ENCODE measurements around the gene DCLK2.

DCLK2 gene

GRCh38 chr4:150079081-150079581 is 886 bp downstream of the DCLK2 start (continued):
- TF ChIP-seq OVOL3 (tag by site-specific recombination; IDR thresholded peaks at IDR 0.05) (no peak; the same call in 1 of the 2 replicates), ZNF544 (tag by site-specific recombination; IDR thresholded peaks at IDR 0.05) (no peak), KLF1 (tag by site-specific recombination; IDR thresholded peaks at IDR 0.05) (no peak), ZNF596 (tag by site-specific recombination; IDR thresholded peaks at IDR 0.05) (no peak), TCF7L2 (IDR thresholded peaks at IDR 0.05; ENCODE audit: borderline replicate concordance, low read depth, low read length) (no peak), ZNF621 (tag by site-specific recombination; IDR thresholded peaks at IDR 0.05) (no peak), ZNF843 (tag by site-specific recombination; IDR thresholded peaks at IDR 0.05) (no peak), KLF10 (tag by site-specific recombination; IDR thresholded peaks at IDR 0.05) (no peak), CTCF (tag by site-specific recombination; IDR thresholded peaks at IDR 0.05) (0 out of 2 replicates have a peak, but pooled peaks have one; percentile 10), ZBTB44 (tag by site-specific recombination; IDR thresholded peaks at IDR 0.05) (no peak), MZF1 (tag by site-specific recombination; IDR thresholded peaks at IDR 0.05; ENCODE audit: borderline replicate concordance) (no peak), ZNF157 (tag by site-specific recombination; IDR thresholded peaks at IDR 0.05) (no peak), ZNF558 (tag by site-specific recombination; IDR thresholded peaks at IDR 0.05) (no peak), ZNF214 (tag by site-specific recombination; IDR thresholded peaks at IDR 0.05; ENCODE audit: borderline replicate concordance) (no peak), KLF8 (tag by site-specific recombination; IDR thresholded peaks at IDR 0.05) (no peak), ZEB2 (tag by site-specific recombination; IDR thresholded peaks at IDR 0.05) (peak; percentile 62), ZNF223 (tag by site-specific recombination; IDR thresholded peaks at IDR 0.05) (no peak), KLF16 (tag by site-specific recombination; IDR thresholded peaks at IDR 0.05) (no peak), ZNF37A (tag by site-specific recombination; IDR thresholded peaks at IDR 0.05) (no peak), ZFP3 (tag by site-specific recombination; IDR thresholded peaks at IDR 0.05; ENCODE audit: low read depth) (no peak), OSR2 (tag by site-specific recombination; IDR thresholded peaks at IDR 0.05) (peak; percentile 45; the same call in 1 of the 2 replicates), ZNF324 (tag by site-specific recombination; IDR thresholded peaks at IDR 0.05) (no peak), ZNF112 (tag by site-specific recombination; IDR thresholded peaks at IDR 0.05) (no peak), ZNF19 (tag by site-specific recombination; IDR thresholded peaks at IDR 0.05; ENCODE audit: low read depth) (no peak), AEBP2 (tag by site-specific recombination; IDR thresholded peaks at IDR 0.05; ENCODE audit: borderline replicate concordance) (no peak), RBAK (tag by site-specific recombination; IDR thresholded peaks at IDR 0.05) (no peak), YY2 (tag by site-specific recombination; IDR thresholded peaks at IDR 0.05) (no peak), ZNF785 (tag by site-specific recombination; IDR thresholded peaks at IDR 0.05) (no peak), SP3 (tag by site-specific recombination; IDR thresholded peaks at IDR 0.05) (no peak), ZSCAN23 (tag by site-specific recombination; IDR thresholded peaks at IDR 0.05) (no peak), ZNF394 (tag by site-specific recombination; IDR thresholded peaks at IDR 0.05; ENCODE audit: borderline replicate concordance) (no peak)
- TF ChIP-seq, protein P1, sequence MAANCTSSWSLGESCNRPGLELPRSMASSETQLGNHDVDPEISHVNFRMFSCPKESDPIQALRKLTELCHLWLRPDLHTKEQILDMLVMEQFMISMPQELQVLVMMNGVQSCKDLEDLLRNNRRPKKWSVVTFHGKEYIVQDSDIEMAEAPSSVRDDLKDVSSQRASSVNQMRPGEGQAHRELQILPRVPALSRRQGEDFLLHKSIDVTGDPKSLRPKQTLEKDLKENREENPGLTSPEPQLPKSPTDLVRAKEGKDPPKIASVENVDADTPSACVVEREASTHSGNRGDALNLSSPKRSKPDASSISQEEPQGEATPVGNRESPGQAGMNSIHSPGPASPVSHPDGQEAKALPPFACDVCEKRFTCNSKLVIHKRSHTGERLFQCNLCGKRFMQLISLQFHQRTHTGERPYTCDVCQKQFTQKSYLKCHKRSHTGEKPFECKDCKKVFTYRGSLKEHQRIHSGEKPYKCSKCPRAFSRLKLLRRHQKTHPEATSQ (tag by site-specific recombination; IDR thresholded peaks at IDR 0.05) = no peak
- TF ChIP-seq, protein P2, sequence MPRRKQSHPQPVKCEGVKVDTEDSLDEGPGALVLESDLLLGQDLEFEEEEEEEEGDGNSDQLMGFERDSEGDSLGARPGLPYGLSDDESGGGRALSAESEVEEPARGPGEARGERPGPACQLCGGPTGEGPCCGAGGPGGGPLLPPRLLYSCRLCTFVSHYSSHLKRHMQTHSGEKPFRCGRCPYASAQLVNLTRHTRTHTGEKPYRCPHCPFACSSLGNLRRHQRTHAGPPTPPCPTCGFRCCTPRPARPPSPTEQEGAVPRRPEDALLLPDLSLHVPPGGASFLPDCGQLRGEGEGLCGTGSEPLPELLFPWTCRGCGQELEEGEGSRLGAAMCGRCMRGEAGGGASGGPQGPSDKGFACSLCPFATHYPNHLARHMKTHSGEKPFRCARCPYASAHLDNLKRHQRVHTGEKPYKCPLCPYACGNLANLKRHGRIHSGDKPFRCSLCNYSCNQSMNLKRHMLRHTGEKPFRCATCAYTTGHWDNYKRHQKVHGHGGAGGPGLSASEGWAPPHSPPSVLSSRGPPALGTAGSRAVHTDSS (tag by site-specific recombination; IDR thresholded peaks at IDR 0.05) = no peak
- TF ChIP-seq, protein P3, sequence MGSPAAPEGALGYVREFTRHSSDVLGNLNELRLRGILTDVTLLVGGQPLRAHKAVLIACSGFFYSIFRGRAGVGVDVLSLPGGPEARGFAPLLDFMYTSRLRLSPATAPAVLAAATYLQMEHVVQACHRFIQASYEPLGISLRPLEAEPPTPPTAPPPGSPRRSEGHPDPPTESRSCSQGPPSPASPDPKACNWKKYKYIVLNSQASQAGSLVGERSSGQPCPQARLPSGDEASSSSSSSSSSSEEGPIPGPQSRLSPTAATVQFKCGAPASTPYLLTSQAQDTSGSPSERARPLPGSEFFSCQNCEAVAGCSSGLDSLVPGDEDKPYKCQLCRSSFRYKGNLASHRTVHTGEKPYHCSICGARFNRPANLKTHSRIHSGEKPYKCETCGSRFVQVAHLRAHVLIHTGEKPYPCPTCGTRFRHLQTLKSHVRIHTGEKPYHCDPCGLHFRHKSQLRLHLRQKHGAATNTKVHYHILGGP (tag by site-specific recombination; IDR thresholded peaks at IDR 0.05) = no peak
